HEK293T (cell line): ENCODE measurements around the gene CKS1B.

Source experiments
- CTCF ChIA-PET: fragments of 350-600 bp; formaldehyde crosslinking; extraction: SDS; loops from one replicate; lab custom pipeline; 2021; ENCODE audit warnings: antibody characterized with exemption, inconsistent platforms; lab: Yijun Ruan, JAX
- POLR2A ChIA-PET: fragments of 350-600 bp; formaldehyde crosslinking; extraction: SDS; loops from one replicate; lab custom pipeline; 2020; ENCODE audit warnings: antibody characterized with exemption, inconsistent platforms; lab: Yijun Ruan, JAX
- DNase-seq: peaks from one replicate; pipeline ENCODE4 v3.0.0; 2012; ENCODE audit warnings: mixed read lengths; ENCODE audit errors: extremely low spot score
- ARNT ChIP-seq: fragments of 450-650 bp; IDR thresholded peaks from 2 replicates; pipeline ENCODE4 v1.6.1; 2017; ENCODE audit warnings: mild to moderate bottlenecking
- BHLHE40 ChIP-seq: fragments of 450-650 bp; IDR thresholded peaks from 2 replicates; pipeline ENCODE4 v1.6.1; 2016; ENCODE audit warnings: mild to moderate bottlenecking, moderate library complexity, borderline replicate concordance
- CTBP1 ChIP-seq: fragments of 450-650 bp; IDR thresholded peaks from 2 replicates; pipeline ENCODE4 v1.6.1; 2016; ENCODE audit warnings: borderline replicate concordance
- ELF4 ChIP-seq: fragments of 450-650 bp; IDR thresholded peaks from 2 replicates; pipeline ENCODE4 v1.6.1; 2017; ENCODE audit warnings: antibody characterized with exemption
- FOXA1 ChIP-seq: fragments of 450-650 bp; IDR thresholded peaks from 2 replicates; pipeline ENCODE4 v1.6.1; 2016; ENCODE audit warnings: mild to moderate bottlenecking
- FOXK2 ChIP-seq: fragments of 450-650 bp; IDR thresholded peaks from 2 replicates; pipeline ENCODE4 v1.6.1; 2016; ENCODE audit warnings: mild to moderate bottlenecking
- FOXM1 ChIP-seq: fragments of 450-650 bp; IDR thresholded peaks from 2 replicates; pipeline ENCODE4 v1.6.1; 2017; ENCODE audit warnings: mild to moderate bottlenecking, borderline replicate concordance
- HDGF ChIP-seq: fragments of 450-650 bp; IDR thresholded peaks from 2 replicates; pipeline ENCODE4 v1.6.1; 2017; ENCODE audit warnings: antibody characterized with exemption, borderline replicate concordance
- L3MBTL2 ChIP-seq: fragments of 450-650 bp; conservative IDR thresholded peaks from 2 replicates; pipeline ENCODE4 v1.6.1; 2016; ENCODE audit warnings: mild to moderate bottlenecking
- LEF1 ChIP-seq: fragments of 450-650 bp; IDR thresholded peaks from 2 replicates; pipeline ENCODE4 v1.6.1; 2017; ENCODE audit warnings: mild to moderate bottlenecking, borderline replicate concordance
- NFRKB ChIP-seq: fragments of 450-650 bp; IDR thresholded peaks from 2 replicates; pipeline ENCODE4 v1.6.1; 2016; ENCODE audit warnings: mild to moderate bottlenecking, moderate library complexity
- SP1 ChIP-seq: fragments of 450-650 bp; IDR thresholded peaks from 2 replicates; pipeline ENCODE4 v1.6.1; 2017
- SUZ12 ChIP-seq: fragments of 450-650 bp; IDR thresholded peaks from 2 replicates; pipeline ENCODE4 v1.6.1; 2016; ENCODE audit warnings: mild to moderate bottlenecking
- TARDBP ChIP-seq: fragments of 450-650 bp; IDR thresholded peaks from 2 replicates; pipeline ENCODE4 v1.6.1; 2016
- ZNF384 ChIP-seq: fragments of 450-650 bp; IDR thresholded peaks from 2 replicates; pipeline ENCODE4 v1.6.1; 2016
- TF ChIP-seq, protein P1 (sequence below): fragments of 450-650 bp; IDR thresholded peaks from 2 replicates; pipeline ENCODE4 v1.6.1; 2016

Gene CKS1B

GRCh38 chr1:154968731-154969130 lies 5.8 kb upstream of the CKS1B start:
- TF ChIP-seq BHLHE40 = no peak
- no peak for TF ChIP-seq LEF1
- no peak for TF ChIP-seq FOXM1
- TF ChIP-seq TARDBP = no peak
- no peak for TF ChIP-seq ARNT
- TF ChIP-seq NFRKB = no peak
- no peak for TF ChIP-seq ZNF384
- no peak for TF ChIP-seq HDGF
- TF ChIP-seq SP1 = no peak
- no peak for TF ChIP-seq L3MBTL2
- TF ChIP-seq, protein P1, sequence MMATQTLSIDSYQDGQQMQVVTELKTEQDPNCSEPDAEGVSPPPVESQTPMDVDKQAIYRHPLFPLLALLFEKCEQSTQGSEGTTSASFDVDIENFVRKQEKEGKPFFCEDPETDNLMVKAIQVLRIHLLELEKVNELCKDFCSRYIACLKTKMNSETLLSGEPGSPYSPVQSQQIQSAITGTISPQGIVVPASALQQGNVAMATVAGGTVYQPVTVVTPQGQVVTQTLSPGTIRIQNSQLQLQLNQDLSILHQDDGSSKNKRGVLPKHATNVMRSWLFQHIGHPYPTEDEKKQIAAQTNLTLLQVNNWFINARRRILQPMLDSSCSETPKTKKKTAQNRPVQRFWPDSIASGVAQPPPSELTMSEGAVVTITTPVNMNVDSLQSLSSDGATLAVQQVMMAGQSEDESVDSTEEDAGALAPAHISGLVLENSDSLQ = no peak
- TF ChIP-seq FOXK2 = no peak
- no peak for TF ChIP-seq SUZ12
- no peak for TF ChIP-seq ELF4
- no peak for TF ChIP-seq CTBP1
- POLR2A ChIA-PET = interaction anchor here (1.0 to 6.6 kb wide), 2 partner anchors 15 to 26 kb away, joined by 4 to 58 read pairs; partner anchors contain the start of gene FLAD1
- no peak for DNase-seq
- CTCF ChIA-PET = interaction anchor here (0.6 kb wide), 1 partner anchor 275 kb away, joined by 3 read pairs; no protein-coding TSS in a partner anchor

DNA sequence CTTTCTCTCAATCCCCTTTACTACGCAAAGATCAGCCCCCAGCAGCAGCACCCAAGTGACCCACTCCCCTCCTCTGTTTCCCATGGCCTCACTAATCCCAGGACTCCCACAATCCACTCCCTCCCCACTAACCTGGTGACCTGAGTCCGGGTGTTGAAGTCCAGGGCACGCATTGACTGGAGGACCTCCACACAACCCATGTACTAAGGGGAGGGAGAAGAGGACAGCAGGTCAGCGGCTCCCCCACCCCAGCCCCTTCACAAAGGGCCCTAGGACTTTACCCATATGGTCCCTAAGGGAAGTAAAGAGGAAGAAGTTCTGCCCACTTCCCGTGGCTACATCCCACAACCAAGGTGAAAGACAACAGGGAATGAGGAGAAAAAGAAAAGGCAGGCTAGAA lies 5.2 kb upstream of the CKS1B start:
- CTCF ChIA-PET = no interaction called here
- TF ChIP-seq FOXM1 (no peak), FOXK2 (no peak), TARDBP (no peak), ELF4 (no peak)
- POLR2A ChIA-PET = interaction anchor here (0.9 to 6.6 kb wide), 3 partner anchors 13 to 25 kb away, joined by 4 to 58 read pairs (median 5); partner anchors contain the start of genes FLAD1 and PBXIP1
- no peak for DNase-seq

- ChIA-PET POLR2A (interaction anchor here (0.9 to 6.6 kb wide), 9 partner anchors 8 to 223 kb away, joined by 3 to 59 read pairs (median 7); partner anchors contain the start of genes FLAD1, LENEP, PBXIP1 and PMVK), CTCF (interaction anchor here (0.7 to 2.2 kb wide), 4 partner anchors 8 to 115 kb away, joined by 4 to 8 read pairs (median 4); partner anchors contain the start of genes PBXIP1 and PYGO2)
- DNase-seq = no peak
- TF ChIP-seq SP1 (no peak), ARNT (no peak), LEF1 (no peak), CTBP1 (no peak), FOXK2 (no peak), SUZ12 (no peak), BHLHE40 (no peak), ELF4 (no peak), HDGF (no peak)
Measured at GRCh38 chr1:154969860-154970452, 4.5 kb upstream of the CKS1B start.

GRCh38 chr1:154970631-154971340 lies 3.7 kb upstream of the CKS1B start, which contains the start of gene SHC1:
SHC1 (minus strand) TSS chr1:154970747; CDS start chr1:154970526, 221 bp downstream.
- peak; percentile 79 for DNase-seq
- ChIA-PET POLR2A (interaction anchor here (0.6 to 6.6 kb wide), 13 partner anchors 9 to 223 kb away, joined by 3 to 59 read pairs (median 5); partner anchors contain the start of genes FLAD1, LENEP, PBXIP1 and PMVK), CTCF (interaction anchor here (0.6 to 2.2 kb wide), 5 partner anchors 9 to 115 kb away, joined by 3 to 8 read pairs (median 4); partner anchors contain the start of gene PYGO2)
- TF ChIP-seq SP1 = no peak
- no peak for TF ChIP-seq FOXA1
- no peak for TF ChIP-seq ZNF384
- TF ChIP-seq NFRKB = no peak
- no peak for TF ChIP-seq SUZ12
- no peak for TF ChIP-seq ARNT
- no peak for TF ChIP-seq LEF1
- TF ChIP-seq FOXK2 = no peak
- no peak for TF ChIP-seq BHLHE40
- no peak for TF ChIP-seq FOXM1
- TF ChIP-seq ELF4 = no peak
- TF ChIP-seq, protein P1 = no peak
- TF ChIP-seq TARDBP = no peak
- TF ChIP-seq L3MBTL2 = no peak; the same call in 1 of the 2 replicates

GRCh38 chr1:154971341-154971998 lies 3.0 kb upstream of the CKS1B start:
- TF ChIP-seq ZNF384 = no peak
- TF ChIP-seq BHLHE40 = no peak
- no peak for TF ChIP-seq CTBP1
- no peak for TF ChIP-seq ELF4
- TF ChIP-seq, protein P1 = no peak
- POLR2A ChIA-PET = interaction anchor here (0.8 to 6.6 kb wide), 12 partner anchors 10 to 124 kb away, joined by 3 to 59 read pairs (median 7); partner anchors contain the start of genes FLAD1, LENEP, PBXIP1 and PMVK
- CTCF ChIA-PET = interaction anchor here (0.8 to 2.2 kb wide), 6 partner anchors 9 to 114 kb away, joined by 3 to 8 read pairs (median 4); partner anchors contain the start of genes LENEP and PYGO2
- no peak for DNase-seq
